ENCODE results near the gene VSTM2B. TPM values are rescaled to one million over a fixed set of nuclear protein-coding genes. Genes with fewer than 3 reads are reported as not detected.

VSTM2B gene
- total RNA-seq, 1 experiment from 2014 or later, result 0.31 TPM

DNA sequence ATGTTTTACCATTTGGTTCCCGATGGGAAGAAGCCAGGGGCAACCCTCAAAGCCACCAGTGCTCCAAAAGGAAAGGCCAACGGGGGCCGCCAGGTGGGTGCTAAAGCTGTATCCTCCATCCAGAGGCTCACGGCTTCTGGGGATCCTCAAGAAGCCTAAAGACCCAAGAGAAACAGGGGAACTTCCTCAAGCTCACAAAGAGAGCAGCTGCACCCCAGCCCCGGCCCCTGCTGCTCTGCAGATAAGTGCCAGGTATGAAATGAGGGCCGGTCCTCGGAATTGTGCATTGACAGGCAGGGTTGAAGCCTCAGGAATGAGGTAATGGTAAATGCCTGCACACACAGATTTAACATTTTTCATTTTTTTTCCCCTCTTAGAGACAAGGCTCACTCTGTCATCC, 72.2 kb downstream of the VSTM2B start:
- TF ChIP-seq, protein P1, sequence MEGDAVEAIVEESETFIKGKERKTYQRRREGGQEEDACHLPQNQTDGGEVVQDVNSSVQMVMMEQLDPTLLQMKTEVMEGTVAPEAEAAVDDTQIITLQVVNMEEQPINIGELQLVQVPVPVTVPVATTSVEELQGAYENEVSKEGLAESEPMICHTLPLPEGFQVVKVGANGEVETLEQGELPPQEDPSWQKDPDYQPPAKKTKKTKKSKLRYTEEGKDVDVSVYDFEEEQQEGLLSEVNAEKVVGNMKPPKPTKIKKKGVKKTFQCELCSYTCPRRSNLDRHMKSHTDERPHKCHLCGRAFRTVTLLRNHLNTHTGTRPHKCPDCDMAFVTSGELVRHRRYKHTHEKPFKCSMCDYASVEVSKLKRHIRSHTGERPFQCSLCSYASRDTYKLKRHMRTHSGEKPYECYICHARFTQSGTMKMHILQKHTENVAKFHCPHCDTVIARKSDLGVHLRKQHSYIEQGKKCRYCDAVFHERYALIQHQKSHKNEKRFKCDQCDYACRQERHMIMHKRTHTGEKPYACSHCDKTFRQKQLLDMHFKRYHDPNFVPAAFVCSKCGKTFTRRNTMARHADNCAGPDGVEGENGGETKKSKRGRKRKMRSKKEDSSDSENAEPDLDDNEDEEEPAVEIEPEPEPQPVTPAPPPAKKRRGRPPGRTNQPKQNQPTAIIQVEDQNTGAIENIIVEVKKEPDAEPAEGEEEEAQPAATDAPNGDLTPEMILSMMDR (conservative IDR thresholded peaks at IDR 0.05), result no peak
- peaks cover 3% of the 10 kb centered on the region; the same call in 1 of the 2 replicates for H3K4me1 ChIP-seq (ENCODE audit: insufficient read depth, low read length)
- H3K4me3 Mint-ChIP-seq, result no peak overlapping the region
- H3K9me3 Mint-ChIP-seq, result no peaks in the 10 kb centered on the region
- no peak overlapping the region for H3K56ac ChIP-seq (ENCODE audit: insufficient read length, low read depth, low read length)
- H3K27ac Mint-ChIP-seq, result no peak overlapping the region
- peaks cover 24 to 25% of the 10 kb centered on the region in 2 experiments for H3K4me1 Mint-ChIP-seq
- no peak overlapping the region for H3K18ac ChIP-seq (ENCODE audit: insufficient read length, low read depth, low read length)
- H3K9ac ChIP-seq (ENCODE audit: extremely low read depth, insufficient read length, low read length), result no peak overlapping the region
- no peak overlapping the region for H3K4me2 ChIP-seq (ENCODE audit: insufficient read depth, insufficient read length, low read length)
- no peaks in the 10 kb centered on the region for H3K79me1 ChIP-seq (ENCODE audit: insufficient read depth, low read depth, low read length, poor library complexity, severe bottlenecking)
- H4K91ac ChIP-seq (ENCODE audit: insufficient read length, low read depth, low read length), result no peak overlapping the region
- H2AK5ac ChIP-seq (ENCODE audit: insufficient read length, low read length), result no peak overlapping the region
- no peak overlapping the region for H2BK20ac ChIP-seq (ENCODE audit: low read depth, low read length, poor library complexity, severe bottlenecking)
- WGBS (ENCODE audit: extremely low coverage, insufficient read length, low lambda C conversion rate), result no CpG with 5 or more reads among the region's 7 CpGs
- no peak overlapping the region for H3K14ac ChIP-seq (ENCODE audit: insufficient read depth, low read length)
- H3K23ac ChIP-seq (ENCODE audit: insufficient read length, low read depth, low read length), result no peak overlapping the region
- no peak overlapping the region for H4K8ac ChIP-seq (replicated peaks; ENCODE audit: insufficient read length, low read depth, low read length)
- H2BK15ac ChIP-seq (ENCODE audit: low read depth, low read length), result no peak overlapping the region
- H3K79me2 ChIP-seq (ENCODE audit: insufficient read depth, low read length), result no peaks in the 10 kb centered on the region
- no peak overlapping the region for H2BK5ac ChIP-seq (ENCODE audit: insufficient read length, low read length)
- no peaks in the 10 kb centered on the region for H3K23me2 ChIP-seq (ENCODE audit: insufficient read length, low read depth, low read length, poor library complexity, severe bottlenecking)
- H3K9me3 ChIP-seq (ENCODE audit: control insufficient read depth, low read depth, low read length), result no peaks in the 10 kb centered on the region
- H2AFZ ChIP-seq (ENCODE audit: low read length), result no peak overlapping the region
- H3T11ph ChIP-seq (ENCODE audit: low read length), result no peak overlapping the region
- H4K20me1 ChIP-seq (ENCODE audit: control insufficient read depth, insufficient read depth, insufficient read length), result no peaks in the 10 kb centered on the region
- H3K27ac ChIP-seq (ENCODE audit: insufficient read length, low read depth, low read length), result no peak overlapping the region
- no peak for DNase-seq
- H3K36me3 Mint-ChIP-seq (ENCODE audit: insufficient read depth in 1 of 3, low read depth in 3 of 3), result no peaks in the 10 kb centered on the region
- no peak overlapping the region for H3K4ac ChIP-seq (ENCODE audit: low read depth, low read length)
- H4K5ac ChIP-seq (ENCODE audit: insufficient read length, low read depth, low read length), result no peak overlapping the region
- no peak overlapping the region for H2BK12ac ChIP-seq (ENCODE audit: insufficient read length, low read depth, low read length)
- peaks cover 62% of the 10 kb centered on the region for H3K27me3 Mint-ChIP-seq (ENCODE audit: low read depth)
- no peak overlapping the region for H2BK120ac ChIP-seq (ENCODE audit: low read depth, low read length, poor library complexity, severe bottlenecking)
- no peaks in the 10 kb centered on the region for H3K27me3 ChIP-seq (ENCODE audit: insufficient read depth, low read length)
